ENCODE results near the gene ZNF121.
"Not testable (repeated sequence)": the region's sequence is repeated elsewhere in the genome, so short reads cannot be mapped to it uniquely, and the experiment has no call there.

The ZNF121 gene

DNA sequence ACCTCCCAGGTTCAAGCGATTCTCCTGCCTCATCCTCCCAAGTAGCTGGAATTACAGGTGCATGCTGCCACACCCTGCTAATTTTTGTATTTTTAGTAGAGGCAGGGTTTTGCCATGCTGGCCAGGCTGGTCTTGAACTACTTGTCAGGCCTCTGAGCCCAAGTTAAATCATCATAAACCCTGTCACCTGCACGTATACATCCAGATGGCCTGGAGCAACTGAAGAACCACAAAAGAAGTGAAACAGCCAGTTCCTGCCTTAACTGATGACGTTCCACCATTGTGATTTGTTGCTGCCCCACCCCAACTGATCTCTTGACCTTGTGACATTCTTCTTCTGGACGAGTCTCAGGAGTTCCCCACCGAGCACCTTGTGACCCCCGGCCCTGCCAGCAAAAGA lies 45.1 kb downstream of the ZNF121 start:
- H3K79me2 ChIP-seq (ENCODE audit: insufficient read depth, low read length), result peaks cover 11% of the 10 kb centered on the region; the same call in 1 of the 2 replicates
- H3K9me2 ChIP-seq (ENCODE audit: low read depth, low read length); H3K4me2 ChIP-seq (ENCODE audit: low read length); H3K9me3 ChIP-seq (ENCODE audit: low read length); H2AFZ ChIP-seq (ENCODE audit: low read length); H3F3A ChIP-seq (ENCODE audit: insufficient read depth, low read length); H3K4me1 ChIP-seq (ENCODE audit: insufficient read depth, low read length, severe bottlenecking); H3K27ac ChIP-seq (ENCODE audit: low read depth, low read length, poor library complexity, severe bottlenecking); H3K27me3 ChIP-seq (ENCODE audit: insufficient read depth, low read length); H3K9ac ChIP-seq (ENCODE audit: low read length); H4K20me1 ChIP-seq (ENCODE audit: insufficient read depth, low read length): not testable (repeated sequence)
- H3K36me3 ChIP-seq (ENCODE audit: insufficient read depth, low read length), result peaks cover 25% of the 10 kb centered on the region
- peak overlapping the region; percentile 86 for H3K4me3 ChIP-seq (ENCODE audit: low read depth, low read length, poor library complexity, severe bottlenecking)

DNA sequence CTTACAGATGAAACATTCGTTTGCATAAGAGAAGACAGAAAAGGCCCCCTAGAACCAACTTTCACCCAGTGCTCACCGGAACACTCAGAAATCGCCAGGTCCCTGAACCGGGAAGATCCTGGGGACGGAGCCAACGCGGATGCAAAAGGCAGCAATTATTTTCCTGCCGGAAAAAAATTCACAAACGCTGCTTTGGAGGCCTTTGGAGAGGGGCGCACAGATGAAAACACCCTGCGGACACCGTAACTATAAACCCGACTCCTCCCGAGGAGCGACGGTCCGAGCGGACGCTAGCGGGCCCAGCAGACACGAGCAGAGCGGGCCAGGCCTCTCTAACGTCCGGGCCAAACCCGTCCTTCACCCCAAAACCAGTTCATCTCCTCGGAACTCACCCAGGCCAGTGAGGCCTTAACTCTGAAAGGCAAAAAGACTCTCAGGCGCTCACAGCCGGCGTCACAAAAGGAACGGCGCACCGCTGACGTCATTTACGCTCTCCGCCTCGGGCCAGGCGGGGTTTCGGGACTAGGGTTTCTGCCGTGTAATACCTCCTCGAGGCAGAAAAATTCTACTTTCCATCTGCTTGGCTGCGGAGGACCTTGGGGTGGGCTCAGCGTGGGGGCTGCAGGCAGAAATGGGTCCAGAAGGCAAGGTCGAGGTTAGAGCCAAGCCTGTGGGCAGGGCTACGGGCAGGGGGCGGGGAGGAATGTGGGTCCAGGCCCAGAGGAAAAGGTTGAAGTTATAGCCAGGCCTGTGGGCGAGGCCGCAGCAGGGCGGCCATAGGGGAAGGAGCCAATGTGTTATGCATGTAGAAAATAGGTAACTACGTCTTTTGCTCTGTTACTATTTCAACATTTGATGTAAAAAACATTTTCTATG lies 45.9 kb downstream of the ZNF121 start, which contains the start of gene ZNF426:
Gene ZNF426, minus strand, starts transcription at position 463 of the 876 bp plus-strand sequence. CDS start 2,413 bp downstream, outside the sequence.
- H3K9me3 ChIP-seq (ENCODE audit: low read length), result 0 out of 2 replicates have a peak, but pooled peaks cover 8% of the 10 kb centered on the region
- TF ChIP-seq, protein P1, sequence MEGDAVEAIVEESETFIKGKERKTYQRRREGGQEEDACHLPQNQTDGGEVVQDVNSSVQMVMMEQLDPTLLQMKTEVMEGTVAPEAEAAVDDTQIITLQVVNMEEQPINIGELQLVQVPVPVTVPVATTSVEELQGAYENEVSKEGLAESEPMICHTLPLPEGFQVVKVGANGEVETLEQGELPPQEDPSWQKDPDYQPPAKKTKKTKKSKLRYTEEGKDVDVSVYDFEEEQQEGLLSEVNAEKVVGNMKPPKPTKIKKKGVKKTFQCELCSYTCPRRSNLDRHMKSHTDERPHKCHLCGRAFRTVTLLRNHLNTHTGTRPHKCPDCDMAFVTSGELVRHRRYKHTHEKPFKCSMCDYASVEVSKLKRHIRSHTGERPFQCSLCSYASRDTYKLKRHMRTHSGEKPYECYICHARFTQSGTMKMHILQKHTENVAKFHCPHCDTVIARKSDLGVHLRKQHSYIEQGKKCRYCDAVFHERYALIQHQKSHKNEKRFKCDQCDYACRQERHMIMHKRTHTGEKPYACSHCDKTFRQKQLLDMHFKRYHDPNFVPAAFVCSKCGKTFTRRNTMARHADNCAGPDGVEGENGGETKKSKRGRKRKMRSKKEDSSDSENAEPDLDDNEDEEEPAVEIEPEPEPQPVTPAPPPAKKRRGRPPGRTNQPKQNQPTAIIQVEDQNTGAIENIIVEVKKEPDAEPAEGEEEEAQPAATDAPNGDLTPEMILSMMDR (IDR thresholded peaks at IDR 0.05; ENCODE audit: low read length), result no peak
- TF ChIP-seq EZH2 (IDR thresholded peaks at IDR 0.05; ENCODE audit: borderline replicate concordance, low read length), result no peak
- peaks cover 11% of the 10 kb centered on the region; the same call in 1 of the 2 replicates for H3K79me2 ChIP-seq (ENCODE audit: insufficient read depth, low read length)
- H3K4me3 ChIP-seq (ENCODE audit: low read depth, low read length, poor library complexity, severe bottlenecking), result peak within 1 kb of the TSS; percentile 86
- H3K27ac ChIP-seq (ENCODE audit: low read depth, low read length, poor library complexity, severe bottlenecking), result peak within 1 kb of the TSS; percentile 68
- no peaks in the 10 kb centered on the region for H3K27me3 ChIP-seq (ENCODE audit: insufficient read depth, low read length)
- H3K9ac ChIP-seq (ENCODE audit: low read length), result peak within 1 kb of the TSS; percentile 82
- H3K36me3 ChIP-seq (ENCODE audit: insufficient read depth, low read length), result peaks cover 33% of the 10 kb centered on the region
- no peaks in the 10 kb centered on the region for H4K20me1 ChIP-seq (ENCODE audit: insufficient read depth, low read length)
- H3K4me2 ChIP-seq (ENCODE audit: low read length), result peak within 1 kb of the TSS; percentile 73
- peaks cover 9% of the 10 kb centered on the region for H3K4me1 ChIP-seq (ENCODE audit: insufficient read depth, low read length, severe bottlenecking)
- no peaks in the 10 kb centered on the region for H3K9me2 ChIP-seq (ENCODE audit: low read depth, low read length)
- no peaks in the 10 kb centered on the region for H3F3A ChIP-seq (ENCODE audit: insufficient read depth, low read length)
- H2AFZ ChIP-seq (ENCODE audit: low read length), result peak within 1 kb of the TSS; percentile 50

DNA sequence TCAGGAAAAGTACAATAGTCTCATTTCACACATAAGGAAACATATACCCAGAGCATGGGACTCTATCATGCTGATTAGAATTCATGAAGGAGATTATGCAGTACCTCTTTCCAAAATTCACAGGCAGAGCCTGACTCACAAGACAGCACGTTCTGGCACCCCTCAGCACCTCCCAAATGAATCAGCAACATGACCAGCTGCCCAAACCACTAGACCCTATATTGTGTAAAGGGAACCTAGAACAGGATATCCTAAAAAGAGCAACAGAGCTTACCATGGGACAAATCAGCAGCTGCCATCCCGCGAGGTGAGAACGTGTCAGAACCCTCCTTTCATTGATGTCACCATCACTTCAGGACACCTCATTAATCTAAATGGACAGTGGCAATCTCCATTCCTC lies 48.4 kb downstream of the ZNF121 start:
- H3K27ac ChIP-seq (ENCODE audit: low read depth, low read length, poor library complexity, severe bottlenecking), result no peak overlapping the region
- H4K20me1 ChIP-seq (ENCODE audit: insufficient read depth, low read length), result no peaks in the 10 kb centered on the region
- no peak overlapping the region for H3K4me2 ChIP-seq (ENCODE audit: low read length)
- H3K27me3 ChIP-seq (ENCODE audit: insufficient read depth, low read length), result no peaks in the 10 kb centered on the region
- no peak overlapping the region for H3K4me3 ChIP-seq (ENCODE audit: low read depth, low read length, poor library complexity, severe bottlenecking)
- H3K9me3 ChIP-seq (ENCODE audit: low read length), result peaks cover 12% of the 10 kb centered on the region; the same call in 1 of the 2 replicates
- H3F3A ChIP-seq (ENCODE audit: insufficient read depth, low read length), result no peaks in the 10 kb centered on the region
- H3K79me2 ChIP-seq (ENCODE audit: insufficient read depth, low read length), result peaks cover 11% of the 10 kb centered on the region; the same call in 1 of the 2 replicates
- peaks cover 9% of the 10 kb centered on the region for H3K4me1 ChIP-seq (ENCODE audit: insufficient read depth, low read length, severe bottlenecking)
- H3K9me2 ChIP-seq (ENCODE audit: low read depth, low read length), result no peaks in the 10 kb centered on the region
- H3K36me3 ChIP-seq (ENCODE audit: insufficient read depth, low read length), result peaks cover 58% of the 10 kb centered on the region
- TF ChIP-seq, protein P1 (IDR thresholded peaks at IDR 0.05; ENCODE audit: low read length), result no peak
- TF ChIP-seq EZH2 (IDR thresholded peaks at IDR 0.05; ENCODE audit: borderline replicate concordance, low read length), result no peak
- no peak overlapping the region for H2AFZ ChIP-seq (ENCODE audit: low read length)
- no peak overlapping the region for H3K9ac ChIP-seq (ENCODE audit: low read length)
